ENCODE results near the gene TREH. TPM values are rescaled to one million over a fixed set of nuclear protein-coding genes. Genes with fewer than 3 reads are reported as not detected.

Gene TREH
- total and polyA plus RNA-seq, 8 donors: 0.45 to 2.2 (median 1.1) TPM; not detected in 4

GRCh38 chr11:118660681-118661424, 18.6 kb downstream of the TREH start:
- peak in 1 of 2 donors; percentile 52 for DNase-seq
- no peak for TF ChIP-seq POLR2A (IDR thresholded peaks at IDR 0.05)
- no peak for TF ChIP-seq POLR2AphosphoS5 (IDR thresholded peaks at IDR 0.05)
- no peak for TF ChIP-seq CTCF (IDR thresholded peaks at IDR 0.05)
- no peak for TF ChIP-seq EP300 (IDR thresholded peaks at IDR 0.05)
- H3K27me3 ChIP-seq: peaks cover 0 to 6% (median 0%) of the 10 kb centered on the region in 3 donors
- H3K4me1 ChIP-seq: peaks cover 8 to 16% (median 14%) of the 10 kb centered on the region in 4 donors
- intact Hi-C loops (cut with DNase I; ENCODE audit: low total_unique reads): no loop called here
- H3K9me3 ChIP-seq: no peaks in the 10 kb centered on the region
- no peak overlapping the region for H3K4me3 ChIP-seq
- H3K36me3 ChIP-seq: peaks cover 3 to 24% (median 23%) of the 10 kb centered on the region in 4 donors
- no peak overlapping the region for H3K27ac ChIP-seq
- WGBS, 5 donors: 68 to 92% (median 81%) methylated on average over 5 to 7 of the region's 7 CpGs

GRCh38 chr11:118659953-118660680, 19.3 kb downstream of the TREH start:
- TF ChIP-seq EP300 (IDR thresholded peaks at IDR 0.05) (no peak), CTCF (IDR thresholded peaks at IDR 0.05) (no peak), POLR2AphosphoS5 (IDR thresholded peaks at IDR 0.05) (no peak), POLR2A (IDR thresholded peaks at IDR 0.05) (no peak)
- WGBS, 5 donors: 68 to 76% (median 72%) methylated on average over 10 to 14 of the region's 14 CpGs
- no peak overlapping the region for H3K27ac ChIP-seq
- H3K4me3 ChIP-seq: no peak overlapping the region
- H3K9me3 ChIP-seq: no peaks in the 10 kb centered on the region
- peaks cover 0 to 6% (median 0%) of the 10 kb centered on the region in 3 donors for H3K27me3 ChIP-seq
- peak in 1 of 2 donors; percentile 26 for DNase-seq
- intact Hi-C loops (cut with DNase I; ENCODE audit: low total_unique reads): loop anchor here (5.0 kb wide), 1 partner anchor 53 kb away; the partner anchor contains the start of gene PHLDB1
- H3K4me1 ChIP-seq: peaks cover 8 to 16% (median 14%) of the 10 kb centered on the region in 4 donors
- H3K36me3 ChIP-seq: peaks cover 3 to 31% (median 30%) of the 10 kb centered on the region in 4 donors

- Histone ChIP-seq H3K4me1 (peaks cover 8 to 16% (median 14%) of the 10 kb centered on the region in 4 donors), H3K4me3 (no peak overlapping the region), H3K9me3 (no peaks in the 10 kb centered on the region), H3K36me3 (peaks cover 3 to 38% (median 37%) of the 10 kb centered on the region in 4 donors), H3K27me3 (peaks cover 0 to 6% (median 0%) of the 10 kb centered on the region in 3 donors), H3K27ac (peak overlapping the region in 4 of 5 donors; percentile 35 to 61 (median 55))
- 2 to 20% (median 12%) methylated on average over 8 to 26 of the region's 26 CpGs for WGBS, 5 donors
- DNase-seq: peak; percentile 92 to 95
- intact Hi-C loops (cut with DNase I; ENCODE audit: low total_unique reads): loop anchor here (5.0 kb wide), 1 partner anchor 52 kb away; the partner anchor contains the start of gene PHLDB1
- peak in 5 of 7 experiments; percentile 94 to 98 (median 95) for TF ChIP-seq CTCF (IDR thresholded peaks at IDR 0.05)
- no peak for TF ChIP-seq EP300 (IDR thresholded peaks at IDR 0.05)
- no peak for TF ChIP-seq POLR2A (IDR thresholded peaks at IDR 0.05)
- peak in 2 of 3 donors; percentile 26 to 74 for TF ChIP-seq POLR2AphosphoS5 (IDR thresholded peaks at IDR 0.05)
Observed at GRCh38 chr11:118659314-118659952, 20.0 kb downstream of the TREH start.

Measured in stomach (tissue), 9 donors.